ENCODE measurements around the gene ZNF35.

The ZNF35 gene

DNA sequence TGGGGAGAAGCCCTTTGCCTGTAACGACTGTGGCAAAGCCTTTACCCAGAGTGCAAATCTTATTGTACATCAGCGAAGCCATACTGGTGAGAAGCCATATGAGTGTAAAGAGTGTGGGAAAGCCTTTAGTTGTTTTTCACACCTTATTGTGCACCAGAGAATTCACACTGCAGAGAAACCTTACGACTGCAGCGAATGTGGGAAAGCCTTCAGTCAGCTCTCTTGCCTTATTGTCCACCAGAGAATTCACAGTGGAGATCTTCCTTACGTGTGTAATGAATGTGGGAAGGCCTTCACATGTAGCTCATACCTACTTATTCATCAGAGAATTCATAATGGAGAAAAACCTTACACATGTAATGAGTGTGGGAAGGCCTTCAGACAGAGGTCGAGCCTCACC is 10.9 kb downstream of the ZNF35 start:
- H3K27ac ChIP-seq (replicated peaks; ENCODE audit: low read length), result no peak overlapping the region
- H2AK5ac ChIP-seq (ENCODE audit: low read depth, low read length), result no peak overlapping the region
- H3K36me3 ChIP-seq (replicated peaks in 1 of 2; ENCODE audit: control insufficient read depth in 2 of 2, insufficient read depth in 2 of 2, low read length in 2 of 2), result peaks cover 41 to 93% of the 10 kb centered on the region in 2 donors
- H2BK120ac ChIP-seq (ENCODE audit: low read depth, low read length), result no peak overlapping the region
- no peaks in the 10 kb centered on the region for H3K4me1 ChIP-seq (ENCODE audit: control insufficient read depth in 2 of 2, insufficient read depth in 1 of 2, low read depth in 1 of 2, low read length in 2 of 2)
- H2AFZ ChIP-seq (ENCODE audit: low read length), result no peak overlapping the region
- H3K27me3 ChIP-seq (ENCODE audit: control insufficient read depth in 3 of 3, insufficient read depth in 3 of 3, low read depth in 1 of 3, low read length in 3 of 3), result no peaks in the 10 kb centered on the region
- H3K79me1 ChIP-seq (ENCODE audit: low read depth, low read length), result no peaks in the 10 kb centered on the region
- no peak overlapping the region for H3K9ac ChIP-seq (ENCODE audit: low read depth, low read length, poor library complexity)
- no peak overlapping the region for H3K23ac ChIP-seq (ENCODE audit: low read depth, low read length, poor library complexity)
- H4K8ac ChIP-seq (ENCODE audit: low read depth, low read length), result no peak overlapping the region
- no peak overlapping the region for H2BK12ac ChIP-seq (ENCODE audit: low read length)
- no peak overlapping the region for H2BK5ac ChIP-seq (ENCODE audit: low read length)
- no peak overlapping the region for H3K4ac ChIP-seq (ENCODE audit: low read length)
- H3K4me2 ChIP-seq (ENCODE audit: insufficient read depth, low read length, poor library complexity, severe bottlenecking), result no peak overlapping the region
- no peak overlapping the region for H4K91ac ChIP-seq (ENCODE audit: low read depth, low read length, poor library complexity)
- WGBS, 2 donors (ENCODE audit: extremely low coverage in 2 of 2, insufficient read length in 2 of 2, insufficient replicate concordance in 1 of 2), result no CpG with 5 or more reads among the region's 6 CpGs
- DNase-seq (ENCODE audit: low spot score), result no peak
- H3K9me3 ChIP-seq (replicated peaks in 1 of 2; ENCODE audit: control insufficient read depth in 2 of 2, insufficient read depth in 1 of 2, low read depth in 1 of 2, low read length in 2 of 2), result peaks cover 19 to 31% of the 10 kb centered on the region in 2 donors
- no peak overlapping the region for H3K4me3 ChIP-seq (ENCODE audit: low read length in 2 of 2)
- H3K18ac ChIP-seq (ENCODE audit: low read length), result no peak overlapping the region
- H2BK15ac ChIP-seq (ENCODE audit: low read length), result no peak overlapping the region
- no peak overlapping the region for H3K14ac ChIP-seq (ENCODE audit: low read length)

DNA sequence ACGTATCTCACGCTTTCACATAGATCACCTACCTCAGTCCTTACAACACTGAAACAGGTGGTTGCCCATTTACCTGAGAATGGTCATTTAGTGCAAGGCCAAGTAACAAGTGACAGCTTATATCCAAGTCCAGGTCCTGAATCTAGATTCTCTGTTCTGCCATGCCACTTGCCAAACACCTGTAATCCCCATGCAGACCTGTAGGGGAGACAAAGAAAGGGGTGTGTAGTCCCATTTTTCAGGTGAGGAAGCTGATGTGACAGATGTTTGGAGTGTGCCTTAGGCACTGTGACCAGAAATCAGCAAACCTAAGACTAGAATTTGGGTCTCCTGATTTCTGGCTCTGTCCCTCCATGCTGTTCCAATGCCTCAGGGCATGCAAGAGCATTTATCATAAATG is 12.7 kb downstream of the ZNF35 start:
- H4K91ac ChIP-seq (ENCODE audit: low read depth, low read length, poor library complexity), result no peak overlapping the region
- H3K18ac ChIP-seq (ENCODE audit: low read length), result no peak overlapping the region
- H3K9me3 ChIP-seq (replicated peaks in 1 of 2; ENCODE audit: control insufficient read depth in 2 of 2, insufficient read depth in 1 of 2, low read depth in 1 of 2, low read length in 2 of 2), result peaks cover 19 to 41% of the 10 kb centered on the region in 2 donors
- H3K36me3 ChIP-seq (replicated peaks in 1 of 2; ENCODE audit: control insufficient read depth in 2 of 2, insufficient read depth in 2 of 2, low read length in 2 of 2), result peaks cover 41 to 77% of the 10 kb centered on the region in 2 donors
- no CpG with 5 or more reads among the region's 2 CpGs for WGBS, 2 donors (ENCODE audit: extremely low coverage in 2 of 2, insufficient read length in 2 of 2, insufficient replicate concordance in 1 of 2)
- H2AFZ ChIP-seq (ENCODE audit: low read length), result no peak overlapping the region
- no peak overlapping the region for H3K4ac ChIP-seq (ENCODE audit: low read length)
- no peak overlapping the region for H3K27ac ChIP-seq (replicated peaks; ENCODE audit: low read length)
- no peak overlapping the region for H2BK5ac ChIP-seq (ENCODE audit: low read length)
- no peak overlapping the region for H3K9ac ChIP-seq (ENCODE audit: low read depth, low read length, poor library complexity)
- H3K4me1 ChIP-seq (ENCODE audit: control insufficient read depth in 2 of 2, insufficient read depth in 1 of 2, low read depth in 1 of 2, low read length in 2 of 2), result no peaks in the 10 kb centered on the region
- H2BK12ac ChIP-seq (ENCODE audit: low read length), result no peak overlapping the region
- no peak overlapping the region for H3K4me3 ChIP-seq (ENCODE audit: low read length in 2 of 2)
- H3K4me2 ChIP-seq (ENCODE audit: insufficient read depth, low read length, poor library complexity, severe bottlenecking), result no peak overlapping the region
- no peaks in the 10 kb centered on the region for H3K79me1 ChIP-seq (ENCODE audit: low read depth, low read length)
- no peak for DNase-seq (ENCODE audit: low spot score)
- H2AK5ac ChIP-seq (ENCODE audit: low read depth, low read length), result no peak overlapping the region
- H3K14ac ChIP-seq (ENCODE audit: low read length), result no peak overlapping the region
- no peak overlapping the region for H2BK15ac ChIP-seq (ENCODE audit: low read length)
- H3K23ac ChIP-seq (ENCODE audit: low read depth, low read length, poor library complexity), result no peak overlapping the region
- H4K8ac ChIP-seq (ENCODE audit: low read depth, low read length), result no peak overlapping the region
- no peaks in the 10 kb centered on the region for H3K27me3 ChIP-seq (ENCODE audit: control insufficient read depth in 3 of 3, insufficient read depth in 3 of 3, low read depth in 1 of 3, low read length in 3 of 3)
- H2BK120ac ChIP-seq (ENCODE audit: low read depth, low read length), result no peak overlapping the region

DNA sequence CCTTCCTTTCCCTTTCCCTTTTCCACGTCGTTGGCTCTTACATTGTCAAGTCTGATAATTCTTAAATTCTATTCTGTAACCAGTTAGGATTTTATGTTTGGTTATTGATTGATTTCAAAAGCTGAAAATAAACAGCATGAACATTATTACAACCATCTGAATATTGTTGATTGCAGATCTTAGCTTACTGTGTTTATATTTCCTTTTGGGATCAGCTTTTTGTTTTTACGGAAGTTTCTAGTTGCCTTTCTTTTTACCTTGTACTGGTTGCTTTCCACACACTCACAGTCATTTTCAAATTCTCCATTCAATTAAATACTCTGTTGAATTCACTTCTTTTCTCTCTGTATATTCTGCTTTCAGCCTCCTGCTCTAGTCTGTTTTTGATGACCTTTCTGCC is 16.6 kb downstream of the ZNF35 start:
- Histone ChIP-seq H3K79me1 (ENCODE audit: low read depth, low read length) (no peaks in the 10 kb centered on the region), H3K18ac (ENCODE audit: low read length) (no peak overlapping the region)

DNA sequence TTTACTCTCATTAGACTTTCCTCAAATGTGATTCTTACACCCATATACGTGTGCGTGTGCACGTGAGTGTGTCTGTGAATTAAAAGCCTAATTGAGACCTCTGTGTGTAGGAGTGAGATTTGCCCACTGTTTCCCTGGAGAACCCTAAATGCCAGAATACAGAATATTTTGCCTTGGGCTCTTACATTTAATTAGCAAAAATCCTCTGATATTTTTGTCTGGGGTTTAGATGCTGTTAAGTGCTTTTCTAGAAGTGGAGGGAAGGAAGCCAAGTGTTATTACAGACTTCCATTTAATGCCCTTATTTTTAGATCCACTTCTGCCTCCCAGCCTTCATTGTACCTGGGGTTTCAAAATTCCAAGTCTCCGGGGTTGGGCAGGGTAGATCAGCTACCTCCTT is 17.8 kb downstream of the ZNF35 start:
- H4K8ac ChIP-seq (ENCODE audit: low read depth, low read length), result no peak overlapping the region
- peaks cover under 1 to 29% of the 10 kb centered on the region in 2 donors for H3K36me3 ChIP-seq (replicated peaks in 1 of 2; ENCODE audit: control insufficient read depth in 2 of 2, insufficient read depth in 2 of 2, low read length in 2 of 2)
- H3K23ac ChIP-seq (ENCODE audit: low read depth, low read length, poor library complexity), result no peak overlapping the region
- H3K18ac ChIP-seq (ENCODE audit: low read length), result no peak overlapping the region
- no peak overlapping the region for H3K4me3 ChIP-seq (ENCODE audit: low read length in 2 of 2)
- H3K9me3 ChIP-seq (replicated peaks in 1 of 2; ENCODE audit: control insufficient read depth in 2 of 2, insufficient read depth in 1 of 2, low read depth in 1 of 2, low read length in 2 of 2), result peaks cover 2 to 10% of the 10 kb centered on the region in 2 donors
- no peak overlapping the region for H2AK5ac ChIP-seq (ENCODE audit: low read depth, low read length)
- H3K27me3 ChIP-seq (ENCODE audit: control insufficient read depth in 3 of 3, insufficient read depth in 3 of 3, low read depth in 1 of 3, low read length in 3 of 3), result no peaks in the 10 kb centered on the region
- H3K14ac ChIP-seq (ENCODE audit: low read length), result no peak overlapping the region
- H2BK120ac ChIP-seq (ENCODE audit: low read depth, low read length), result no peak overlapping the region
- no peak overlapping the region for H4K91ac ChIP-seq (ENCODE audit: low read depth, low read length, poor library complexity)
- no peak overlapping the region for H3K9ac ChIP-seq (ENCODE audit: low read depth, low read length, poor library complexity)
- no peak overlapping the region for H3K27ac ChIP-seq (replicated peaks; ENCODE audit: low read length)
- H2BK5ac ChIP-seq (ENCODE audit: low read length), result no peak overlapping the region
- H2BK12ac ChIP-seq (ENCODE audit: low read length), result no peak overlapping the region
- no peak for DNase-seq (ENCODE audit: low spot score)
- WGBS, 2 donors (ENCODE audit: extremely low coverage in 2 of 2, insufficient read length in 2 of 2, insufficient replicate concordance in 1 of 2), result no CpG with 5 or more reads among the region's 4 CpGs
- H3K79me1 ChIP-seq (ENCODE audit: low read depth, low read length), result no peaks in the 10 kb centered on the region
- H3K4ac ChIP-seq (ENCODE audit: low read length), result no peak overlapping the region
- H3K4me2 ChIP-seq (ENCODE audit: insufficient read depth, low read length, poor library complexity, severe bottlenecking), result no peak overlapping the region
- no peak overlapping the region for H2BK15ac ChIP-seq (ENCODE audit: low read length)
- no peak overlapping the region for H2AFZ ChIP-seq (ENCODE audit: low read length)
- no peaks in the 10 kb centered on the region for H3K4me1 ChIP-seq (ENCODE audit: control insufficient read depth in 2 of 2, insufficient read depth in 1 of 2, low read depth in 1 of 2, low read length in 2 of 2)

More for the DNA sequence above, 16.6 kb downstream of the ZNF35 start:
- no peak overlapping the region for H2BK15ac ChIP-seq (ENCODE audit: low read length)
- no peak overlapping the region for H3K27ac ChIP-seq (replicated peaks; ENCODE audit: low read length)
- no peak overlapping the region for H2BK5ac ChIP-seq (ENCODE audit: low read length)
- H4K8ac ChIP-seq (ENCODE audit: low read depth, low read length), result no peak overlapping the region
- DNase-seq (ENCODE audit: low spot score), result no peak
- H3K23ac ChIP-seq (ENCODE audit: low read depth, low read length, poor library complexity), result no peak overlapping the region
- H3K36me3 ChIP-seq (replicated peaks in 1 of 2; ENCODE audit: control insufficient read depth in 2 of 2, insufficient read depth in 2 of 2, low read length in 2 of 2), result peaks cover 9 to 41% of the 10 kb centered on the region in 2 donors
- no peak overlapping the region for H3K14ac ChIP-seq (ENCODE audit: low read length)
- no peaks in the 10 kb centered on the region for H3K4me1 ChIP-seq (ENCODE audit: control insufficient read depth in 2 of 2, insufficient read depth in 1 of 2, low read depth in 1 of 2, low read length in 2 of 2)
- H4K91ac ChIP-seq (ENCODE audit: low read depth, low read length, poor library complexity), result no peak overlapping the region
- H2AFZ ChIP-seq (ENCODE audit: low read length), result no peak overlapping the region
- peaks cover 5 to 10% of the 10 kb centered on the region in 2 donors for H3K9me3 ChIP-seq (replicated peaks in 1 of 2; ENCODE audit: control insufficient read depth in 2 of 2, insufficient read depth in 1 of 2, low read depth in 1 of 2, low read length in 2 of 2)
- WGBS, 2 donors (ENCODE audit: extremely low coverage in 2 of 2, insufficient read length in 2 of 2, insufficient replicate concordance in 1 of 2), result no CpG with 5 or more reads among the region's 3 CpGs
- H3K4me3 ChIP-seq (ENCODE audit: low read length in 2 of 2), result no peak overlapping the region
- H3K9ac ChIP-seq (ENCODE audit: low read depth, low read length, poor library complexity), result no peak overlapping the region
- no peaks in the 10 kb centered on the region for H3K27me3 ChIP-seq (ENCODE audit: control insufficient read depth in 3 of 3, insufficient read depth in 3 of 3, low read depth in 1 of 3, low read length in 3 of 3)
- H3K4me2 ChIP-seq (ENCODE audit: insufficient read depth, low read length, poor library complexity, severe bottlenecking), result no peak overlapping the region
- H3K4ac ChIP-seq (ENCODE audit: low read length), result no peak overlapping the region
- no peak overlapping the region for H2BK120ac ChIP-seq (ENCODE audit: low read depth, low read length)
- no peak overlapping the region for H2BK12ac ChIP-seq (ENCODE audit: low read length)
- H2AK5ac ChIP-seq (ENCODE audit: low read depth, low read length), result no peak overlapping the region

Data from neuronal stem cell (in vitro differentiated cells).